ENCODE results near the gene TBXA2R.

The TBXA2R gene

DNA sequence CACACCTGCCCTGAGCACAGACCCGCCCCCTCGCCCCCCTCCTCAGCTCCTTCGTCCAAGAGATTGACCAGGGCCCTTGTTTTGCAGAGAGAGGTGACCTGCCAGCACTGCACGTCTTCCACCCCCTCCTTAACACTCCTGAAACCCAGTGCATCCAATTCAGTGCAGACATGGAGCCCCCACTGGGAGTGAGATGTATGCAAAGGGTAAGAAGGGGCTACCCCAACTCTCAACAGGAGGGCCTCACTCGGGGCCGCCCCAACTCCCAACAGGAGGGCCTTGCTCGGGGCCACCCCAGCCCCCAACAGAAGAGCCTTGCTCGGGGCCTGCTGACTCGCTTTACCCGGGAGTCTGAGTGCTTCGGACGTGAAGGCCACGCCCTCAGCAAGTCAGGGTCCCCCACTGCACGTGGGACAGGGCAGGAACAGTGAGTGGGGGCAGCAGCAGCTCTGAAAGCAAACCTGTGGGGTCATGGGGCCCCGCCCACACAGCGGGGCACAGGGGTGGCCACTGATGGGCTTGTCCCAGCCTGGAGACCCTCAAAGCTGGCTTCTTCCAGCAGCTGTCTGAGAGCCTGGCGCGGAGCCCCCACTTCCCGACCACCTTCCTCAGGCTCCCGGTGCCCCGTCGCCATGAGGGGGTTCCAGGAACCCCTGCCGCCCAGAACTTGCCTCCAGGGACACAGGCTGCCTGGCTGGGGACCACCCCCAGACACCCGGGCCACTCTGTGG, 14.3 kb upstream of the TBXA2R start:
- DNase-seq: no peak

DNA sequence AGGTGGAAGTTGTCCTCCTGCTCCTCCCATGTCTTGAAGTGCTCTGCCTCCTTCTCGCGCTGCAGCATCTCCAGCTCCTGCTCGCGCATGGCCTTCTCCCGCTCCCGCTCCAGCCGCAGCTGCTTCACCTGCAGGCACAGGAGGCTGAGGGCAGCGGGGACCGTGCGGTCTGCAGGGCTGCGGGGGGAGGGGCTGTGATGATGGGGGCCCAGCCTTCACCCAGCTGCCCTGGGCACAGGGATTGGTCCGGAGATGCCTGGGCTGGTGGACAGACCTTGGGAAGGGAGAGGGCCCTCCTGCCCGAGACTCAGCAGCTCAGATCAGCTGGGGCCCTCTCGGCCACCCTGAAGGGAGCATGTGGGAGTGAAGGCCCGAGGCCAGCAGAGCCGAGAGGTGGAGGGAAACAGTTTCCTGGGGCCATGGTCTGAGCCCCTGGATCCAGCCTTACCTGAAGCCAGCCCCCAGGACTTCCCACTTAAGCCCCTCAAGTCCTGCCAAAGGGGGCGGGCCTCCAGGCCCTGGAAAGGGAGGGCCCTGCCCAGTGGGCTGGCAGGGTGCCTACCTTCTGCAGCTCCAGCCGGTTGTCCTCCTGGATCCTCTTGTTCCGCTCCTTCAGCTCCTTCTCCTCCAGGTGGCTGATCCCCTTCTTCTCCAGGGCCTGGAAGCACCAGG, 13.6 kb upstream of the TBXA2R start:
- no peak for DNase-seq

DNA sequence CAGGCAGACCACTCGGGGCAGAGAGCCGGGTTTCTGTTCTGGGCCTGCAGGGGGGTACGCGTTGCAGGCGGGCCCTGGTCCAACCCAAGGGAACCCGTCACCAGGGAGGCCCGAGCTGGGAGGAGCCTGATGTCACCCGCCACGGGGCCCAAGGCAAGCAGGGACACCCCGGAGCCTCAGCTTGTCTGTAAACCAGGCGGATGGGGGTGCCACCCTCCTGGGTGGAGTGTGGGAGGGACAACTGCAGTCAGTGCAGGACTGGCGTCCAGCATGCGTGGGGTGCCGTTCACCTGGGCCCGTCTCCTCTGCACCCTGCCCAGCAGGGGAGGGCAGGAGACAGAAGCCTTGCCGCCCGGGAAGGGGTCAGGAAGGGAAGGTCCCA, 12.9 kb upstream of the TBXA2R start:
- no peak for DNase-seq

DNA sequence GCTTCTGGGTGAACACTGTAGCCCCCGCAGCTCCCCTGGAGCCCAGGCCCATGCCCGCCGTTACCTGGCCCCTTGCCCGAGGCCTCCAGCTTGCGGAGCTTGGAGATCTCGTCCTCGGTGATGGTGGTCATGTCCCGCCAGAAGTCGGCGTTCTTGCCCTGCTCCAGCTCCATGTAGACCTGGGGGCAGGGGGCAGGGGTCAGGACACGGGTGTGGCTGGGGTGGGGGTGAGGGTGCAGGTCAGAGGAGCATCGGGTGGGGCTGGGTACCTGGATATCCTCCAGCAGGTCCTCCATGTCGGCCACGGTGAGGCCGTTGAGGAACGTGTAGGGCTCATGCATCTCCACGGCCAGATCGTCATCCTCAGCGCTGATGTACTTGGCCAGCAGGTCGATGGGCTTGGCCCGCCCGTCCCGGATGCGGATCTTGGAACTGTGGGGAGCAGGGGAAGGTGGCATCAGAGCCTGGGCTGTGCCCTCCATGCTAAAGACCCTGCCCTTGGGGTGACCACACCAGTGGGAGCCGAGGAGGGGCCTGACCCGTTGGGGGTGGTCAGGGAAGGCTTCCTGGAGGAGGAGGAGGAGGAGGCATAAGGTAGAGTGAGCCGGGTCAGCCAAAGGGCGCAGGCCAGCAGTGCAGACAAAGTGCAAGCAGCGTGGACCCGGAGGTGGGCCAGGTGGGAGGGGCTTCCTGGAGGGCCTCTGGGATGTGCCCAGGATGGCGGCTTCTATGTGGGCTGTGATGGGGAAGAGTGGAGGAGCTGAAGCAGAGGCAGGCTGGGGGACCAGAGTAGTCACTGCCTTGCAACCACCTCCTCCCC, 12.3 kb upstream of the TBXA2R start:
- DNase-seq: peak in 1 of 56 donors; percentile 19

DNA sequence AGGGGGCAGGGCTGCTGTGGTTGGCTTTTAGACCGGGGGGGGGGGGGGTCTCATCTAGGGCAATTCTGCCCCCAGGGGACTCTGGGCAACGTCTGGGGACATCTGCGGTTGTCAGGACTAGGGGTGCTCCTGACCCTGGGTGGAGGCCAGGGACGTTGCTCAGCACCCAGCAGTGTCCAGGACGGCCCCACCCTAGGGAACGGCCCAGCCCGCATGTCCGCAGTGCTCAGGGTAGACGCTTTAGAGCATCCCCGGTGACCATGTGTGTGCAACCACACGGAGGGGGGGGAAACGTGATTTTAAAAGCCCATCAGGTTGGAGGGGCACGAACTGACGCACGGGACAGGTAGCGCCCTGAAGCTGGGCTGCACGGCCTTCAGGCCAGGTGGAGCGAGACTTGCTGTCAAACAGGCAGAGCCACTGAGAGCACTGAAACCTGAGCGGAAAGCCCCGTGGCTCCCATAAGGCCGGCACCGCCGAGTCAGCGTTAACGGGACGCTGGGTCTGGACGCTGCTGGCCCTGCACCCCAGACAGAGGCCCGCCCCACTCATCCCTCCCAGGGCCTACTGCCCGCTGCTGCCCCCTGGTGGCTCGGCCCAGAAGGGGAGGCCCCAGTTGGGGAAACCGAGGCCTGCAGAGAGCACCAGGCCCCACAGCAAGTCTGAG, 11.6 kb upstream of the TBXA2R start:
- DNase-seq: peak in 39 of 56 donors; percentile 3 to 77 (median 28)

DNA sequence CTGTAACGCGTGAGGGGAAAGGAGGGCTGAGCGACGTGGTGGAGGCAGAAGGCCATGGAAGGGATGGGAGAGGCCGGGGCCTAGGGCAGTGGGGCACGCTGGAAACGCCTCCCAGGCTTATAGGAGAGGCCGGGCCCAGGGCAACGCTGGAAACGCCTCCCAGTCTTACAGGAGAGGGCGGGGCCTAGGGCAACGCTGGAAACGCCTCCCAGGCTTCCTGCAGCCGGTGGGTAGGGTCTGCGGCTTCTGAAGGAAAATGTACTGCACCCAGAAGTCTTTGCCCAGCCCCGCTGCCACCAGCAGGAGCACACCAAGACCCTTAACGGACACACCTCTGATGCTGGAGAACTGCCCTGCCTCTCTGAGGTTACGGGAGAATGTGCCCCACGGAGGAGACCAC, 10.8 kb upstream of the TBXA2R start:
- no peak for DNase-seq

DNA sequence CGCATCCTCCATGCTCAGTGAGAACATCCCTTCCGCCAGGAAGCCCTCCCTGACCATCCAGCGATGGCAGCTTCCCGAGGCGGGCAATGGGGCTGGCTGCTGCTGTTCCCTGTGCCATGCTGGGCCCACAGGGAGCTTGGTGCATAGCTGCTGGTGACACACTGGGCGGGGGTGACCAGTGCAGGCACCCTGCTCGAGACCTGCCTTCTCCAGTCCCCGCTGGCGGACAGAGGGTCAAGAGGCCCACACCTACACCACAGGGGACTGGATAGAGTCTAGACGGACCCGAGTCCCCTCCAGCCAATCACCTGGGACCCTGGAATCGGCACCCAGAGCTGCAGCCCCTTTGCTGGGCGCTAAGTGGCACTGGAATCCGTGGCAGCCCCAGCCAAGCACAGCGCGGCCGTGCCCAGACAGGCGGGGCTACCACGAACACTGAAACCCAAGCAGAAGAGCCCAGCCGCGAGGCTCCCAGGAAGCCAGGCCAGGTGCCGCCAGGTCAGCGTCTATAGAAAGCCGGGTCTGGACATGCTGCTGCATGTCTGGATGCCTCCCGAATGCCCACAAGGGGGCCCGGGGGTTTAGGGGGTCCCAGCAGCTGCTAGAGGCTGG, 9.0 kb upstream of the TBXA2R start:
- no peak for DNase-seq

DNA sequence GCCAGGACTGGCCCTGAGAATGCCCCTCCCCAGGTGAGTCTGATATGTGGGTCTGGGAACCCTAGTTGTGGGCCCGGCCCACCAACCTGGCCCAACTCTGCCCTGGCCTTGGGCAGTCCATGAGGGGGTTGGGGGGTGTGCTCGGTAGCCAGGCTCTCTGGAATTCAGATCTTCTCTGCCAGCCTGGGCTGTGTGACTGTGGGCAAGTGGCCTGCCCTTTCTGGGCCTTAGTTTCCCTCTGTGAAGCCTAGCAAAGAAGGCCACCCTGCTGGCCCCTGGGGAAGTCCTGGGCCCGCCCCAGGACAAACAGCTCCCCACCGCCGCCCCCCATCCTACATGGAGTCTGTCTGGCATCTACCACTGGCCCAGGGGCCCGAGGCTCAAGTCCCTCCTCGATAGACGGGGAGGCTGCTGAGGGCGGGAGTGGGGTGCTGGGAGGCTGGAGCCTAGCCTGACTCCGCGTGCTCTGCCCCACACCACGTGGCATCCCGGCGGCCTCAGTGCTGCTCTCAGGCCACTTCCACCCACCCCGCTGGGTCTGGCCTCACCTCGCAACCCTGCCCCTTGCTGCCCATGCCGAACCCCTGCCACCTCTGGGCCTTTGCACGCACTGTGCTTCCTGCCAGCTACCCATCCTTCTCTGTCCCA, 8.3 kb upstream of the TBXA2R start:
- no peak for DNase-seq

DNA sequence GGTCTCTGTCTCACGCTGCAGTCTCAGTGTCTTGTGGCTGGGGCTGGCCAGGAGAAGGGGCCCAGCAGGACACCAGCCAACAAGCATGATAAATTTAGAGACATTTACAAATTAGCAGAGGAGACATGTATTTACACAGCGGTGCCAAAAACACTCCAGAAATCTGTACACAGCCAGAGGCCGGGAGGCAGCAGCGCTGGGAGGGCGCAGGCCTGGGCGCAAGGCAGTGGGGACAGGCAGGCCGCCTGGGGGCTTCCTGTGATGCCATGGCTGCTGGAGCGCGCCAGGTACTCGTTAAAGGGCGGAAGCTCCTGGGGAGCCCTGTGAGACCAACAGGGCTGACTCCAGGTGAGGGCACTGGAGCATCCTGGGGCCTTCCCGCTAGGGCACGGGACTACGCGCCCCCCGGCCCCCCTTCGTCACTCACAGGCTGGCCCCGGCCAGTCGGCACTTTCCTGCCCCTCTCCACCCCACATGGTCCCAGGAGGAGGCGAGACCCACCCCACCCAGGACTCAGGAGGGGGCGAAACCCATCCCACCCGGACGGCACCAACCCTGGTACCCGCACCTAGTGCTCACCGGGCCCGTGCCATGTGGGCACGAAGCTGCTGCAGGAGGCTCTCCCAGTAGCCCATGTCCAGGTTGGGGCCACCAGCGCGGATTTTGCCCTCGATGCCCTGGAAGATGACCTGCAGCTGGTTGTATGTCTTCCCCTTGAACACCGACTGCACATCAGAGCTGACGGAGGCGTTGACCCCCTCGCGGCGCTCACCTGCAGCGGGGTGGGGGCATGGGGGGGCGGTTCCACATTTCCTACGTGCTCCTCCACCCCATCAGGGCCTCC, 7.4 kb upstream of the TBXA2R start:
- no peak for DNase-seq

DNA sequence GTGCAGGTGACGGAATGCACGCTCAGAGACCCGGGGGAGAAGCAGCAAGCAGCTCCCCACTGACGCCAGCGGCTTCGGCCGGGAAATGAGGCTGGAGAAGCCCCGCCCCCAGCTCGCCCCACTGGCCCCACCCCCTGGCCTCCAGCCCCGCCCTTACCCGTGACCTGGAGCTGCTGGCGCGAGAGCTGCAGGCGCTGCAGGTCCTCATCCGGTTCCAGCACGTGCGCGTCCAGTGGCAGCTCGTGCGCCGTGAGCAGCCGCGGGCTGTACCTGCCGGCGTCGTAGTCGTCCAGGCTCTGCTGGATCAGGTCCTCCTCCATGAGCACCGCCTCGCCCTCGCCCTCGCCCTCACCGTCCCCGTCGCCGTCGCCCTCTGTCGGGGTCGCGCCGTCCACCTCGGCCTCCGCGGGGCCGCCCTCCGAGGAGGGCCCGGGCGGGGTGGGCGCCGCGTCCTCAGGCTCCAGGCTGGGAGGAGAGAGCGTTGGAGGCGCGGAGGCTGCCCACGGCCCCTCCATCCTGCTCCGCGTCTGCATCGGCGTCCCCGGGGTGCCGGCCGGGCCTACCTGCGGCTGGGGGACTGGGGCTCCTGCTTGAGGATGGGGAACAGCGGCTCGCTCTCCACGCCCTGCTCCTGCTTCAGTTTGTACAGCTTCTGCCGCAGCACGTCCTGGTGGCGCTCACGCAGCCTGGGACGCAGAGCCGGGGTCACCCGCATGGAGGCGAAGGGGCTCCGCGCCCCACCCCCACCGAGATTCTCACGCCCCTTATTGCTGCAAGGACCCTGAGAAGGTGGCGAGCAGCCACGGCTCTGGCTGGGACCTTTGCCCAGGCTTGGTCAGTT, 6.4 kb upstream of the TBXA2R start:
- no peak for DNase-seq

DNA sequence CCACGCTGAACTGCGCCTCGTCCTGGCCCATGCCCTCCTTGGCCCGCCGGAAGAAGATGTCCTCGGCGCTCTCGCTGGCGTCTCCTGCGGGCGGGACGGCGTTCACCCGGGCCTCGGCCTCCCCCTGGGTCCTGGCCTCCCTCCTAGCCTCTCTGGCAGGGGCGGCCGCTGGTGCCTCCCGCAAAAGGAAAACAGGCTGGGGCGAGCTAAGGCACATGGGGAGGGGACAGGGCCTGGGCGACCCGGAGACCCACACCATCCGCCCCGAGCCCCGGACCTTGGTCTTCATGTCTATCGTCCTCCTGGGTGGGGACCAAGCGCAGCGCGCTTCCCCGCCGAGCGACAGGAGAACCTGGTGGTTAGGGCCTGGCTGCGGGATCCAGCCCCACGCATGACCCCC, 5.7 kb upstream of the TBXA2R start:
- DNase-seq: no peak

DNA sequence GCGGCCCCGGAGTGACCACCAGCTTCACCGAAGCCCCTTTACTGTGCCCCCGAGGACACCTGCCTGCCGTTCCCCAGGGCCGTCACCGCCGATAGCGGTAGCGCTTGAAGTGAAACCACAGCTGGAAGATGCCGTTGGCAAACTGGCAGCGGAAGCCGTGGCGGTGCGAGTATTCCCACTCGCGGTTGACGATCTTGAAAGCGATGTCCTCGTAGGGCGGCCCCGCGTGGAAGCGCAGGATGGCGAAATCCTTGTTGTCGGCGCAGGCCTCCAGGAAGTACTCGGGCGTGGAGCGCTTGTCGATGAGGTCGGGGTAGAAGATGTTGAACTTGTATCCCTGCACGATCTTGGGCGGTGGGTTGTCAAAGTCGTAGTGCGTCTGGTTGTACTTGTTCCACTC, 5.2 kb upstream of the TBXA2R start:
- no peak for DNase-seq

DNA sequence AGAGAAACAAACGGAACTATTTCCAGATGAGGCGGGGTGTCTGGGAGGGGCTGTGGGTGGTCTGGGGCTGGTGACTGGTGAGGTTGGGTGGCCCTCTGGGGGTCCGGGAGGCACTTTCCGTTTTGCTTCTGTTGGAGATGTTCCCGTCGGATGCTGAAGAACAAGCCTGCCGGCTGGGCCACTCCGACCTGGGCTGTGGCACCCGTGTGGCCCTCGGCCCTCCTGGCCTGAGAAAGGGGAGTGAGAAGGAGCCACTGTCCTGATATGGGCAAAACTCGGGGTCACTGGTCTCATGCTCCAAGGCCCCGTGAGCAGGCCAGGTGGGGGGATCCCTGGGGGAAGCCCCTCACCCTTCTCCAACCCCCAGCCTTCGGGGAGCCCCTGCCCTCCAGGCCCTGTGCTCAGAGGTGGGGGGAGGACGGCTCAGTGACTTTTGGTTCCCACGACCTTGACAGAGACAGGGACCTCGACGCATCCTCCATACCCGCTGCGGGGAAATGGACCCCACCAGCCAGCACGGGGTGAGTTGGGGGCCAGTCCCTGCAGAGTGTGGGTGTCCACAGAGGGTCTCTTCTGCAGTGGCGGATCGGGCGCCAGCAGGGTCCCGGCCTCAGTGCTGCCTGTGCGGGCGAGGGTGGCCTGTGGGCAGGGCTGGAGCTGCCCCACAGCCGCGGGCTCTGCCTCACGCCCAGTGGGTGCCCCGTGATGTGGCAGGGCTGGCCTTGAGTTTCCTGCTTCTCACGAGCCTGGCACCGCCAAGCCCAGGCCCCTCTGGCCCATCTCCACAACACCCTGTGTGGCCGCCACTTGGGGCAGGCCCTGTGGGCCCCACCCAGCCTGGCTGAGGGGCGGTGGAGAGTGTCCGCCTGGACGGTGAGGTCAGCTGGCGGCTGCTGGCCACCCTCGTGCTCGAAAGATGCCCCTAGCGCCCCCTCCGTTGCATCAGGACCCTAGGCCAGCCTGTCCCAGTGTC, 4.4 kb upstream of the TBXA2R start:
- no peak for DNase-seq

DNA sequence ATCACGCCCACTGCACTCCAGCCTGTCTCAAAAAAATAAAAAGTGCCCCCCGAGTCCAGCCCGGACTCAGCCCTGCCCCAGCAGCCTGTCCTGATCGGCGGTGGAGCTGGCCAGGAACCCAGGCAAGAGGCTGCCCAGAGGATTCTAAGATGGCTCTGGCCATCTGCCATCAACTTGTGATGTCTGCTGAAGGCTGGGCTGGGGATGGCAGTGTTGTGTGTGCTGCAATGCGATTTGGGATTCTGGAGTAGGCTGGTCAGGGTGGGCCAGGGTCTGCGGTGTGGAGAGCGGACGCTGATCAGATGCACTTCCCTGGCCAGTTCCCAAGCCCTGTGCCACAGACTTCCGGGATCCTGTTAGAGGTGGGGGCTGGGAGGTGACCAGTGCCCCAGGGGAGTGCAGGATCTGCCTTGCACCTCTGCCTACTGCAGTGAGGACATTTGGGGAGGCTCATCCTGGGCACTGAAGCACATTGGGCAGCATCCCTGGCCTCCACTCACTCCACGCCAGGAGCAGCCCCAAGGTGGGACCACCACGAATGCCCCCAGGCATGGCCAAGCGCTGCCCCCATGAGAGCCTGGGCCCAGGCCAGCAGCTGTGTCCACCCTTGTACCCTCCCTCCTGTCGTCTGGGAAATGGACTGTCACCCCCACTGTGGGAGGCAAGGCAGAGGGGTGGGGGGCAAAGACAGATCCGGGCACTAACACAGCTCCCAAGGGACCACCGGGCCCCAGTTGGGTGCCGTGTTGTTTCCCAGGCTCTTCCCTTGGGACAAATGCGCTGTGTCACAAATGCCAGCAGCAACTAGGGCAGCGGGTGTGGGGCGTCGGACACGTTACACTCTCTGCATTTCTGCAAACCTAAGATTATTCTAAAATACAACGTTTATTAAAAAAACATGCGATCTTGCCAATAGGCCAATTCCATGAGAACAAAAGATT, 3.4 kb upstream of the TBXA2R start:
- no peak for DNase-seq

DNA sequence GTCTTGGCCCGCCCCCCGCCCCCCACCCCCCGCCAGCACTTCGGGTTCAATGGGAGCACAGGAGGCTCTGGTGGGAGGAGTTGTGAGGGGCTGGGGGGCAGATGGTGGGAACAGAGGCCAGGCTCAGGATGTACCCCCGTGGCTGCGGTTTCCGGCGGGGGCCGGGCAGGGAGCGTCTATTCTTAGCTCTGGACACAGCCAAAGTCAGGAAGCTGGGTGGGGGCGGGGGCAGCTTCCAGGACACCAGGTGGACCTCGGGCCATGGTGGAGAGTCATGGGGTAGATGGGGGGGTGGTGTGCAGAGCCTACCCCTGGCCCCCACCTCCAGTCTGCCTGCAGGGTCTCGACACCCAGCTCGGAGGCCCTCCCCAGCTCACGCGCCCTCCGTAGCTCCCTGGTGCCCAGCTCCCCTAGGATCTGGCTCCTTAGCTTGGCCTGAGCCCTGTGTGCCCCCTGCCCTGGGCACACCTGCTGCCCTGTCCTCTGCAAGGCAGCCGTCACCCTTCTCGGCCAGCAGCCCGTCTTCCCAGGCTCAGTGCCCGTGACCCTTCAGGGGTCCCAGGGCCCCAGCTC, 2.2 kb upstream of the TBXA2R start:
- no peak for DNase-seq

DNA sequence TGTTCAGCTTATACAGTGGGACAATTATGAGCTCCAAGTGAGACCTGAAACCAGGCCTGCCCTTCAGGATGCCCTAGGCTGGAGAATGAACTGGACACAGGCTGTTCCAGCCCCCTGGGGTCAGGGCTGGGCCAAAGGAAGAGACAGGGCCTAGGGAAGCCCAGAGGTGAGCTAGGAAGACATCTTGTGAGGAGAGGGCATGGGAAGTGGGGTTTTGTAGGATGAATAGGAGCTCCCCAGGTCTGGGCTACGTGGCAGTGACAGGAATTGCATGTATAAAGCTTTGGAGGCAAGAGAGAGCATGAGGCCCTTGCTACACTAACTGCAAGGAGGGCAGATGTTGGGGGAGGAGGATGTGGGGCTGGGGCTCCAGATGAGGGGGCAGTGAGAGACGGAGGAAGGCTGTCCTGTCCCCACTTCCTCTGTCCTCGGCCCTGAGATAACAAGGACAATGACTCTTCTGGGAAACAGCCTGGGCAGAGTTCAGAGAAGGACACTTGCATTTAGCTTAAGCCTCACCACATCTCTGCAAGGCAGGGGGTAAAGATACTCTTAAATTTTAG, 1.5 kb upstream of the TBXA2R start:
- DNase-seq: no peak

Data from nucleus accumbens (tissue), 56 donors.